Esophagus squamous epithelium (tissue), 4 donors: Measurements from ENCODE around the gene CTNND2.

Experiments
- CTCF ChIP-seq, 6 experiments: fragments of 450-650 bp in 4 of 6; fragments of 200-600 bp in 2 of 6; sonication (generic) in 2 of 6; IDR thresholded peaks; one replicate each; pipeline ENCODE4 v1.5.1; 2016 to 2019; ENCODE audit warnings: antibody characterized with exemption in 6 of 6, mild to moderate bottlenecking in 4 of 6, moderate library complexity in 4 of 6
- POLR2A ChIP-seq, 4 donors: fragments of 450-650 bp; IDR thresholded peaks; one replicate each; pipeline ENCODE4 v1.6.1; 2017; ENCODE audit warnings: antibody characterized with exemption in 4 of 4, mild to moderate bottlenecking in 4 of 4, moderate library complexity in 3 of 4

GRCh38 chr5:11415751-11416150 is 488.5 kb downstream of the CTNND2 start:
- TF ChIP-seq CTCF (IDR thresholded peaks at IDR 0.05): no peak
- TF ChIP-seq POLR2A (IDR thresholded peaks at IDR 0.05): no peak
